Stimulated activated CD8-positive, alpha-beta memory T cell treated with anti-CD3 and anti-CD28 coated beads, Interleukin-4, amount 100 ng/mL, for 4 hours (primary cell): ENCODE measurements around the gene PSMC1.

Experiments used
- DNase-seq, 2 donors: peaks; one replicate each; pipeline ENCODE4 v3.0.0-alpha.2; 2020; ENCODE audit warnings: low read depth in 2 of 2, low spot score in 1 of 2

Gene PSMC1

GRCh38 chr14:90275820-90276219, 19.5 kb downstream of the PSMC1 start:
- no peak for DNase-seq

GRCh38 chr14:90276646-90277367, 20.5 kb downstream of the PSMC1 start:
- no peak for DNase-seq

- DNase-seq: no peak
Measured at GRCh38 chr14:90277581-90278198, 21.3 kb downstream of the PSMC1 start.

- DNase-seq: no peak
Measured at GRCh38 chr14:90278199-90279175, 22.1 kb downstream of the PSMC1 start.

GRCh38 chr14:90280096-90280495, 23.7 kb downstream of the PSMC1 start:
- DNase-seq: no peak

GRCh38 chr14:90281261-90281660, 24.9 kb downstream of the PSMC1 start:
- DNase-seq: no peak

- no peak for DNase-seq
Measured at GRCh38 chr14:90281756-90282155, 25.4 kb downstream of the PSMC1 start.

- DNase-seq: no peak
Measured at GRCh38 chr14:90287791-90288190, 31.4 kb downstream of the PSMC1 start.

GRCh38 chr14:90288651-90289355, 32.5 kb downstream of the PSMC1 start:
- no peak for DNase-seq

- DNase-seq: no peak
Measured at GRCh38 chr14:90290337-90291011, 34.1 kb downstream of the PSMC1 start.

GRCh38 chr14:90291699-90292098, 35.3 kb downstream of the PSMC1 start:
- DNase-seq: no peak

- no peak for DNase-seq
Measured at GRCh38 chr14:90293766-90294730, 37.7 kb downstream of the PSMC1 start.

- no peak for DNase-seq
Measured at GRCh38 chr14:90294872-90295271, 38.5 kb downstream of the PSMC1 start.

GRCh38 chr14:90295870-90296516, 39.6 kb downstream of the PSMC1 start:
- DNase-seq: no peak

- DNase-seq: no peak
Measured at GRCh38 chr14:90296641-90297040, 40.3 kb downstream of the PSMC1 start.

GRCh38 chr14:90297876-90298629, 41.7 kb downstream of the PSMC1 start:
- no peak for DNase-seq

GRCh38 chr14:90299408-90299807, 43.1 kb downstream of the PSMC1 start:
- no peak for DNase-seq

- DNase-seq: no peak
Measured at GRCh38 chr14:90300611-90301047, 44.3 kb downstream of the PSMC1 start.
